IMR-90 (cell line): ENCODE measurements around the gene EXOC2. TPM values are rescaled to one million over a fixed set of nuclear protein-coding genes. Genes with fewer than 3 reads are reported as not detected.

Source experiments
- ATAC-seq: fragments of 200-7000 bp; cut with Tn5 transposase; 2 replicates; pipeline ENCODE4 v1.9.1; 2020; ENCODE audit warnings: low read depth, mild to moderate bottlenecking, moderate library complexity
- BruUV-seq: library from RNA; stranded (reverse); fragments of 400-500 nt; replicated peaks from 2 replicates; lab custom pipeline; 2021; lab: Mats Ljungman, UMichigan
- CTCF ChIA-PET: fragments of 300-600 bp; formaldehyde crosslinking; extraction: SDS; loops from one replicate; lab custom pipeline; 2021; ENCODE audit warnings: antibody characterized with exemption; lab: Yijun Ruan, JAX
- POLR2A ChIA-PET: fragments of 300-600 bp; sonication (Branson Sonifier 250); formaldehyde crosslinking; loops from one replicate; lab custom pipeline; 2022; ENCODE audit warnings: antibody characterized with exemption; ENCODE audit not compliant: unreplicated experiment; lab: Charles Lee
- DNase-seq: peaks from one replicate; pipeline ENCODE4 v3.0.0; 2013
- H2AFZ ChIP-seq: replicated peaks from 2 replicates; pipeline ENCODE3; 2013; ENCODE audit warnings: low read length, mild to moderate bottlenecking; ENCODE audit not compliant: poor library complexity
- H2AK5ac ChIP-seq: 2 replicates; pipeline ENCODE4 v1.6.1; 2013; ENCODE audit warnings: low read depth, low read length, inconsistent platforms
- H2AK9ac ChIP-seq: replicated peaks from 2 replicates; pipeline ENCODE3; 2013; ENCODE audit warnings: mild to moderate bottlenecking, low read depth, low read length, moderate library complexity; ENCODE audit not compliant: poor library complexity
- H2BK120ac ChIP-seq: 2 replicates; pipeline ENCODE4 v1.6.1; 2013; ENCODE audit warnings: low read depth, low read length, inconsistent platforms
- H2BK15ac ChIP-seq: 3 replicates; pipeline ENCODE4 v1.6.1; 2013; ENCODE audit warnings: low read depth, low read length, inconsistent platforms
- H2BK20ac ChIP-seq: 2 replicates; pipeline ENCODE4 v1.6.1; 2013; ENCODE audit warnings: low read depth, mild to moderate bottlenecking, inconsistent platforms, low read length, moderate library complexity
- H2BK5ac ChIP-seq: 2 replicates; pipeline ENCODE4 v1.6.1; 2013; ENCODE audit warnings: mild to moderate bottlenecking, low read depth, low read length, inconsistent platforms; ENCODE audit not compliant: poor library complexity, severe bottlenecking
- H3K14ac ChIP-seq: replicated peaks from 2 replicates; pipeline ENCODE4 v1.6.1; 2013; ENCODE audit warnings: low read depth, low read length, inconsistent platforms
- H3K18ac ChIP-seq: 2 replicates; pipeline ENCODE4 v1.6.1; 2013; ENCODE audit warnings: low read depth, low read length, control low read depth
- H3K23ac ChIP-seq: 2 replicates; pipeline ENCODE4 v1.6.1; 2013; ENCODE audit warnings: low read depth, low read length, inconsistent platforms
- H3K27ac ChIP-seq: 2 replicates; pipeline ENCODE4 v1.5.1; 2013; ENCODE audit warnings: mild to moderate bottlenecking, control low read depth, low read length; ENCODE audit not compliant: insufficient read depth
- H3K27me3 ChIP-seq: 2 replicates; pipeline ENCODE4 v1.6.1; 2013; ENCODE audit warnings: low read length; ENCODE audit not compliant: control insufficient read depth, insufficient read depth
- H3K36me3 ChIP-seq: 2 replicates; pipeline ENCODE4 v1.6.1; 2013; ENCODE audit warnings: low read length, mixed read lengths; ENCODE audit not compliant: control insufficient read depth, insufficient read depth
- H3K4ac ChIP-seq: 2 replicates; pipeline ENCODE4 v1.6.1; 2013; ENCODE audit warnings: low read depth, low read length, inconsistent platforms
- H3K4me1 ChIP-seq: 2 replicates; pipeline ENCODE4 v1.6.1; 2013; ENCODE audit warnings: low read length, mixed read lengths; ENCODE audit not compliant: control insufficient read depth, insufficient read depth
- H3K4me2 ChIP-seq: 2 replicates; pipeline ENCODE4 v1.6.1; 2013; ENCODE audit warnings: low read depth, mild to moderate bottlenecking, control low read depth, low read length, moderate library complexity
- H3K4me3 ChIP-seq: 2 replicates; pipeline ENCODE4 v1.5.1; 2013; ENCODE audit warnings: low read depth, mild to moderate bottlenecking, control low read depth, low read length, moderate library complexity; ENCODE audit not compliant: insufficient read depth
- H3K56ac ChIP-seq: 2 replicates; pipeline ENCODE4 v1.6.1; 2013; ENCODE audit warnings: low read length, inconsistent platforms; ENCODE audit not compliant: insufficient read depth; ENCODE audit errors: extremely low read depth
- H3K79me1 ChIP-seq, 2 experiments: 2 replicates each; pipeline ENCODE4 v1.6.1; 2013; ENCODE audit warnings: low read length in 2 of 2, inconsistent platforms in 1 of 2, low read depth in 1 of 2
- H3K9ac ChIP-seq: 2 replicates; pipeline ENCODE4 v1.6.1; 2013; ENCODE audit warnings: low read depth, low read length, control low read depth
- H3K9me1 ChIP-seq: 2 replicates; pipeline ENCODE4 v1.6.1; 2013; ENCODE audit warnings: low read length, inconsistent platforms; ENCODE audit not compliant: insufficient read depth
- H3K9me3 ChIP-seq: 2 replicates; pipeline ENCODE4 v1.6.1; 2013; ENCODE audit warnings: low read length; ENCODE audit not compliant: control insufficient read depth, insufficient read depth
- H4K20me1 ChIP-seq: 2 replicates; pipeline ENCODE4 v1.6.1; 2013; ENCODE audit warnings: low read length, inconsistent platforms; ENCODE audit not compliant: insufficient read depth
- H4K5ac ChIP-seq: 2 replicates; pipeline ENCODE4 v1.6.1; 2013; ENCODE audit warnings: mild to moderate bottlenecking, low read depth, low read length, control low read depth
- H4K8ac ChIP-seq, 2 experiments: 2 replicates each; pipeline ENCODE4 v1.6.1; 2013; ENCODE audit warnings: low read depth in 2 of 2, low read length in 2 of 2, control low read depth in 1 of 2, inconsistent platforms in 1 of 2
- H4K91ac ChIP-seq: 2 replicates; pipeline ENCODE4 v1.6.1; 2013; ENCODE audit warnings: low read depth, low read length, inconsistent platforms; ENCODE audit not compliant: insufficient read depth
- CHD1 ChIP-seq: IDR thresholded peaks from 2 replicates; pipeline ENCODE4 v1.6.1; 2012; ENCODE audit warnings: low read depth, low read length, improper control_type of control experiment
- MAFK ChIP-seq: IDR thresholded peaks from 2 replicates; pipeline ENCODE4 v1.6.1; 2012; ENCODE audit warnings: low read depth, low read length, improper control_type of control experiment
- WGBS, 2 experiments: methylation state at CpG; one replicate each; pipeline versions ENCODE4 v1.1.5 to v1.1.7; 2013; ENCODE audit warnings: missing lambda C conversion rate in 2 of 2; ENCODE audit not compliant: insufficient read length in 1 of 2; ENCODE audit errors: extremely low coverage in 2 of 2; 5-methylcytosine and 5-hydroxymethylcytosine counted together
- dilution Hi-C: fragments of 300-500 bp; cut with HindIII; formaldehyde crosslinking; loops from one replicate; pipeline ENCODE4 v1.14.3; 2018; ENCODE audit warnings: low sequenced_read_pairs; ENCODE audit not compliant: unreplicated experiment
- in situ Hi-C: fragments of 300-500 bp; cut with MboI; formaldehyde crosslinking; loops from 3 replicates; pipeline ENCODE4 v1.14.3; 2019; ENCODE audit warnings: low sequenced_read_pairs, inconsistent platforms, mixed read lengths
- intact Hi-C: fragments of 100-400 bp; cut with micrococcal nuclease; formaldehyde crosslinking; loops from 2 replicates; pipeline ENCODE4 v1.10.0; 2022
- polyA plus RNA-seq, 3 experiments: library from polyadenylated mRNA; depleted of rRNA; stranded (reverse); fragments of >200 nt; gene quantifications; 2 replicates each; pipeline ENCODE4 v1.2.3, GENCODE V29; 2012; ENCODE audit warnings: low replicate concordance in 1 of 3
- total RNA-seq: library from RNA; depleted of rRNA; stranded (reverse); fragments of >200 nt; gene quantifications from 2 replicates; pipeline ENCODE4 v1.2.3, GENCODE V29; 2012

EXOC2 gene
- total and polyA plus RNA-seq, 2 of the 4 experiments (the other 2 are of a cell fraction) = 13.1 to 37.3 TPM

- H2BK20ac ChIP-seq = no peak overlapping the region
- no peak overlapping the region for H2AK5ac ChIP-seq
- no peak overlapping the region for H3K23ac ChIP-seq
- in situ Hi-C loops = no loop called here
- CTCF ChIA-PET = no interaction called here
- no peak overlapping the region for H3K4me3 ChIP-seq
- TF ChIP-seq CHD1 (no peak), MAFK (peak; percentile 48)
- H3K14ac ChIP-seq = no peak overlapping the region
- H2AFZ ChIP-seq = no peak overlapping the region
- H3K27ac ChIP-seq = no peak overlapping the region
- no TSS peak for BruUV-seq
- H4K91ac ChIP-seq = no peak overlapping the region
- no peak overlapping the region for H3K56ac ChIP-seq
- H4K8ac ChIP-seq = no peak overlapping the region
- H3K9me1 ChIP-seq = peaks cover 3% of the 10 kb centered on the region; the same call in 1 of the 2 replicates
- H3K9ac ChIP-seq = no peak overlapping the region
- H2BK5ac ChIP-seq = no peak overlapping the region
- no peak overlapping the region for H2AK9ac ChIP-seq
- intact Hi-C loops = no loop called here
- no peak for ATAC-seq
- no CpG with 5 or more reads among the region's 6 CpGs for WGBS, 2 experiments
- H2BK15ac ChIP-seq = no peak overlapping the region
- H4K20me1 ChIP-seq = no peaks in the 10 kb centered on the region
- peaks cover 12% of the 10 kb centered on the region for H3K36me3 ChIP-seq
- POLR2A ChIA-PET = no interaction called here
- H4K5ac ChIP-seq = no peak overlapping the region
- DNase-seq = no peak
- no peaks in the 10 kb centered on the region for H3K27me3 ChIP-seq
- H3K4ac ChIP-seq = no peak overlapping the region
- H2BK120ac ChIP-seq = no peak overlapping the region
- H3K79me1 ChIP-seq = peaks cover 7 to 8% of the 10 kb centered on the region in 2 experiments; a peak in 3 of 4 replicates
- dilution Hi-C loops = no loop called here
- H3K4me2 ChIP-seq = no peak overlapping the region
- H3K4me1 ChIP-seq = no peaks in the 10 kb centered on the region; the same call in 1 of the 2 replicates
- H3K18ac ChIP-seq = no peak overlapping the region
- H3K9me3 ChIP-seq = no peaks in the 10 kb centered on the region
Measured at GRCh38 chr6:603265-603664, 89.7 kb downstream of the EXOC2 start.
